HG03565 (cell line): ENCODE measurements around the gene NEIL1.
"Not testable (repeated sequence)": the region's sequence is repeated elsewhere in the genome, so short reads cannot be mapped to it uniquely, and the experiment has no call there.

Experiments used
- ATAC-seq: cut with Tn5 transposase; IDR thresholded peaks from one replicate; pipeline ENCODE4 v1.9.1; 2021; ENCODE audit warnings: mild to moderate bottlenecking, moderate library complexity; ENCODE audit not compliant: unreplicated experiment

The NEIL1 gene

GRCh38 chr15:75333654-75334419 is 13.0 kb upstream of the NEIL1 start:
- not testable (repeated sequence) for ATAC-seq

- ATAC-seq, result no peak
These were observed 11.5 kb upstream of the NEIL1 start for GRCh38 chr15:75335313-75335704.

- peak; percentile 63 for ATAC-seq
These were observed 11.0 kb upstream of the NEIL1 start, which contains the start of gene COMMD4 for GRCh38 chr15:75335705-75336355. COMMD4 (plus strand) TSS chr15:75336063; CDS start chr15:75336090, 27 bp downstream.

GRCh38 chr15:75338661-75339240 is 8.1 kb upstream of the NEIL1 start:
- no peak for ATAC-seq

- no peak for ATAC-seq
These were observed 7.2 kb upstream of the NEIL1 start for GRCh38 chr15:75339531-75340240.

- ATAC-seq, result no peak
These were observed 4.6 kb upstream of the NEIL1 start for GRCh38 chr15:75342221-75342620.

GRCh38 chr15:75343953-75344352 is 2.9 kb upstream of the NEIL1 start:
- not testable (repeated sequence) for ATAC-seq

GRCh38 chr15:75347222-75348033 is 589 bp downstream of the NEIL1 start:
- peak; percentile 57 for ATAC-seq

GRCh38 chr15:75348034-75348561 is 1.3 kb downstream of the NEIL1 start:
- ATAC-seq, result no peak

- no peak for ATAC-seq
These were observed 1.9 kb downstream of the NEIL1 start for GRCh38 chr15:75348562-75349350.

- not testable (repeated sequence) for ATAC-seq
These were observed 2.5 kb downstream of the NEIL1 start for GRCh38 chr15:75349351-75349669.

- ATAC-seq, result no peak
These were observed 3.2 kb downstream of the NEIL1 start for GRCh38 chr15:75349851-75350588.

- no peak for ATAC-seq
These were observed 3.9 kb downstream of the NEIL1 start for GRCh38 chr15:75350601-75351361.

- ATAC-seq, result no peak
These were observed 5.6 kb downstream of the NEIL1 start for GRCh38 chr15:75352186-75353080.

- no peak for ATAC-seq
These were observed 6.8 kb downstream of the NEIL1 start for GRCh38 chr15:75353604-75354003.

- ATAC-seq, result no peak
These were observed 7.6 kb downstream of the NEIL1 start for GRCh38 chr15:75354454-75354853.

- no peak for ATAC-seq
These were observed 8.5 kb downstream of the NEIL1 start for GRCh38 chr15:75355369-75355768.
